ENCODE data around the gene HCK.

DNA sequence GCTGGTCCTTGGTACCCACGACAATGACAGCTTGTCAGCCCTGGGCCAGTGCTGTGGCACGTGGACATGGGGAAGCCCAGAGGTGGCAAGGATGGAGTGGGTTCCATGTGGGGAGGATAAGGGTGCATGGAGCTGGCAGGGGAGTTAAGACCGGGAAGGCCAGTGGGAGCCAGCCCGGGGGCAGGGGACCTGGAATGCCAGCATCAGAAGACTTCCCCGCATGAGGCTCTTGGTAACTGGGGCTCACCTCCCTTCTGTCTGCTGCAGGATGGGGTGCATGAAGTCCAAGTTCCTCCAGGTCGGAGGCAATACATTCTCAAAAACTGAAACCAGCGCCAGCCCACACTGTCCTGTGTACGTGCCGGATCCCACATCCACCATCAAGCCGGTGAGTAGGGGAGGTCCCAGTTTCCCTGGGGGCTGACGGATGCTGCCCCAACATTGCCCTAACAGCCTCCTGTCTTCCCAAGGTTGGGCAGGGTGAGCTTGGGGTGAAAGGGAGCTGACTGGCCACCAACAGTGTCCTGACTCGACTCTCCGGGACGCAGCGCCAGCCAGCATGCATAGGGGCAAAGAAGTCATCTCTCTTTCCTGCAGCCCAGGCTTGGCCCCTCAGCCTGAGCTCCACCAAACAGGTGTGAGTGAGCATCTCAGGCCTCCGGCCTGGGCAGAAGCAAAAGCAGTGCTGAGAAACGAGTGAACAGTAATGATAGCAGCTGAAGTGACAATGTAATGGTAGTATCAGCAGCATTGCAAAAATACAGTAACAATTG is 19.5 kb downstream of the HCK start:
- TF ChIP-seq, protein P1, sequence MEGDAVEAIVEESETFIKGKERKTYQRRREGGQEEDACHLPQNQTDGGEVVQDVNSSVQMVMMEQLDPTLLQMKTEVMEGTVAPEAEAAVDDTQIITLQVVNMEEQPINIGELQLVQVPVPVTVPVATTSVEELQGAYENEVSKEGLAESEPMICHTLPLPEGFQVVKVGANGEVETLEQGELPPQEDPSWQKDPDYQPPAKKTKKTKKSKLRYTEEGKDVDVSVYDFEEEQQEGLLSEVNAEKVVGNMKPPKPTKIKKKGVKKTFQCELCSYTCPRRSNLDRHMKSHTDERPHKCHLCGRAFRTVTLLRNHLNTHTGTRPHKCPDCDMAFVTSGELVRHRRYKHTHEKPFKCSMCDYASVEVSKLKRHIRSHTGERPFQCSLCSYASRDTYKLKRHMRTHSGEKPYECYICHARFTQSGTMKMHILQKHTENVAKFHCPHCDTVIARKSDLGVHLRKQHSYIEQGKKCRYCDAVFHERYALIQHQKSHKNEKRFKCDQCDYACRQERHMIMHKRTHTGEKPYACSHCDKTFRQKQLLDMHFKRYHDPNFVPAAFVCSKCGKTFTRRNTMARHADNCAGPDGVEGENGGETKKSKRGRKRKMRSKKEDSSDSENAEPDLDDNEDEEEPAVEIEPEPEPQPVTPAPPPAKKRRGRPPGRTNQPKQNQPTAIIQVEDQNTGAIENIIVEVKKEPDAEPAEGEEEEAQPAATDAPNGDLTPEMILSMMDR (conservative IDR thresholded peaks at IDR 0.05 in 1 of 2, IDR thresholded peaks at IDR 0.05 in 1 of 2; ENCODE audit: extremely low read depth in 1 of 2, insufficient read depth in 1 of 2, low read depth in 1 of 2, low read length in 2 of 2), result no peak
- TF ChIP-seq EZH2 (IDR thresholded peaks at IDR 0.05; ENCODE audit: borderline replicate concordance, low read length), result no peak

All from mammary epithelial cell (primary cell).